ENCODE measurements around the gene UGT2B15.
"Not testable (repeated sequence)": the region's sequence is repeated elsewhere in the genome, so short reads cannot be mapped to it uniquely, and the experiment has no call there.

Gene UGT2B15

DNA sequence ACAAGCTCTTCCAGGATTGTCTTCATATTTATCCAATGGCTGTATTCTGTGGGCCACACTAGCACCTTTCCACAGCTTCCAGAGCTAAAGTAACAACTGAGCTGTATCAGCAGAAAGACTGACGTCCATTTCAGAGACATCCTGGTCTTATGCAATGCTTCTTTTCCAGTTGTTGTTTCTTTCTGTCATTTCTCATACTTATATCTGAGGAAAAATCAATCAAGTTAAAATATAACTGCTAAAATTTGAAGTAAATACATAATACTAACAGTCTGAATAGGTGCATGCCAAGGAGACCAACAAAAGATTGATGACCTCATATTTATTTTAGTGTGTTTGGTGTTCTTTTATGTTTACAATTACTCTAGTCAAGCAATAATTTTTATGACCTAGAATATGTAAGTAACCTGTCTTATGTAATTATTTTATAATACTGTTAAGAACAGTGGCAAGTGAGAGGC is at the start of gene UGT2B15:
TSS of gene UGT2B15 (minus strand) at position 174 of the 461 bp plus-strand sequence. CDS start at position 140, 34 bp downstream.
- DNase-seq (ENCODE audit: low read depth): not testable (repeated sequence)

DNA sequence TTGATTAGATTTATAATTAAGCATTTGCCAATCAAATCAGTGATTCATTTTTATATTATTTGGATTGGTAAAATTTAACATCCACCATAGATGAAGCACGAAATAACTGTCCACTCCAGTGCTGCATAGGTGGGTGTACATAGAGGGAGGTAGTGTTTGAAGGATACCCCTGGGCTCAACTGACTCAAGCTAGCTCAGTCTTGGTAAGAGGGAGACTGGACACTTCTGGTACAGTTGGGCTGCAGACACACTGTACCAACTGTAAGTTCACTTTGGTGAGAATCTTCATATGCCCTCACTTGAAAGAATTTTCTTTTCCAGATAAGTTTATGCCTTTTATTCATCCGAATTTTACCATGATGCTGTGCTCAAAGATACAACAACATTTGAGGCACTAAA is 48.6 kb upstream of the UGT2B15 start:
- DNase-seq (ENCODE audit: low read depth): no peak

DNA sequence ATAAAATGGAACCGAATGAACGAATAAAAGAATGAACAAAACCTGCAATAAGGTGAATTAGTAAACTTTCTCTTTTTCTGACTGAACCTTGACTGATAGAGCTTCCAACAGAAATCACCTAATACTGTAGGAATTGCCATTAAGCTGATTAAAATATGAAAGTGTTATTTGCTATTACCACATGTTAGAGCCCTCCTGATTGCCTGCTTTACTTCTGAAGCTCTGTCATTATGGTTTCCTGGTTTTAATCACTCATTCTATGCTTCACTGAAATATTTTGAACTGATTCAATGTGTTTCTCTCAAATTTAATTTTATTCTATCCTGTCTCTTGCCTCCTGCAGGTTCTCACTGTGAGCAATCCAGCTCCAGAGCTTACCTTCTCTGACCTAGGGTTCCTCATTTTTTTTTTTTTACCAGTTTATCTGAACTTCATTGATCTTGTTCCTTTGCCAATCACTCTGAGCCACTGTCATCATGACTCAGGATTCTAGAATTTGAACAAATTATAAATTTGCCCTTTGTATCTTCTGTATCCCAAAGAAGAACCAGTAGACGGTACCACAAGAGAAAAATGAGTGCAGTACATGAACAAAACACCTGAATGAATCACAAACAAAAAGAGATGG is 48.1 kb upstream of the UGT2B15 start:
- DNase-seq (ENCODE audit: low read depth): no peak

DNA sequence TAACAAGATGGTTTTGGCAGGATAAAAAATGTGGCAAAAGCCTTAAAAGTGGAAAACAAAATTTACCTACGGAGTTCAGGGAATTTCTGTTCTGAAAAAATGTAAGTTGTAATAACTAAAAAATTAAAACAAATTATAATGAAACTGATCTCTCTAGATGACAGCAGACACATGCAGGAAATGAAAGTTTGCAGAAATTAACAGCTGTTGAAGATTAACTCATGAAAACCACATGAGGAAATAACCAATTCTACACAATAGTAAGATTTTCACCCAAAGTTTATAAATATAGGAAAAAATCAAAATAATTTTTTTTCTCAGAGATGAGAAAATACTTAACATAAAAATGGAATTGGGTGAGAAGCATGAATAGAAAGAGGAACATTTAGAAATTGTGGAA is 47.5 kb upstream of the UGT2B15 start:
- DNase-seq (ENCODE audit: low read depth): no peak

DNA sequence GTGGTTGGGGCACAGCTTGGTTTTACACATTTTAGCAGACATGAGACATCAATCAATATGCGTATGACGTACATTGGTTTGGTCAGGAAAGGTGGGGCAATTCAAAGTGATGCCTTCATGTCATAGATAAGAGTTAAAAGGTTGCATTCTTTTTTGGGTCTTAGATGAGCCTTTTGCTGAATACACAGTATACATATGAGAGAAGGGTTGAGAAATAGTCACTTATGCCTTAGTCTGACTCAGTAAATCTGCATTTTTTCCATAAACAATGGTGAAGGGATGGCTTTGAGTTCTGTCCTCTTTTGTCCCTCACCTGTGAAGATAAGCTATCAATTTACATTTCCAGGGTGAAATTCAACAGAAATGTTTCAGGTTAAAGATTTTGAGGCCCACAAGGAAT is 43.9 kb upstream of the UGT2B15 start:
- DNase-seq (ENCODE audit: low read depth): no peak

DNA sequence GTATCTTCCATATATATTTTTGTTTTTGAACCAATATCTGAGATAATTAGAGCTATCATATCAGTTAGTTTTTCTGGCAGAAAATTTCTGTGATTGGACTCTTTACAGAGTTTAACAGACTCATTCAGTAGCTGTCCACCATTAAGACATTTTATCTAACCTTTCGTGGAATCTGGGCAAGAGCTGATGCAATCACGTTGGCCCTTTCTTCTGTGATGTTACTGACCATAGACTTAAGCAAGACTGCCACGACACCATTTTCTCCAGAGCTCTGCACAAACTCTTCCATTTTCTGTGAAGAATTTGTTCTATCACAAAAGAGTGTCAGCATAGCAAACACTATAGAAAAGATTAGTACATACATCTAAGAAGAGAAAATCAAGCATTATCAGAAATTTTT is 41.8 kb upstream of the UGT2B15 start:
- DNase-seq (ENCODE audit: low read depth): no peak

DNA sequence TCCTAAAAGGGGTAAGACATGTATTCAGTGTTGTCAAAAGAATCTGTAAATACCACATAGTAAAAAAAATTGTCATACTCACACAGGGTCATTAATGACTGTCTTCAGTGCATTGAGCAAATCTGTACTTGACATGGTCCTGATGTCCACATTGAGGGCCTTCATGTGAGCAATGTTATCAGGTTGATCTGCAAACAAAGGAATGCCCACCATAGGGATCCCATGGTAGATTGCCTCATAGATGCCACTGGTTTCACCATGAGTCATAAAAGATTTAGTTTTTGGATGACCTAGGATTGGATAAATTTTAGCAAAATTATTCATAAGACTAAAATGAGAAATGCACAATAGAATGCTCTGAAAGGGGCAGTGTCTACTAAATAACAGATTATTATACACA is 38.1 kb upstream of the UGT2B15 start:
- DNase-seq (ENCODE audit: low read depth): no peak

DNA sequence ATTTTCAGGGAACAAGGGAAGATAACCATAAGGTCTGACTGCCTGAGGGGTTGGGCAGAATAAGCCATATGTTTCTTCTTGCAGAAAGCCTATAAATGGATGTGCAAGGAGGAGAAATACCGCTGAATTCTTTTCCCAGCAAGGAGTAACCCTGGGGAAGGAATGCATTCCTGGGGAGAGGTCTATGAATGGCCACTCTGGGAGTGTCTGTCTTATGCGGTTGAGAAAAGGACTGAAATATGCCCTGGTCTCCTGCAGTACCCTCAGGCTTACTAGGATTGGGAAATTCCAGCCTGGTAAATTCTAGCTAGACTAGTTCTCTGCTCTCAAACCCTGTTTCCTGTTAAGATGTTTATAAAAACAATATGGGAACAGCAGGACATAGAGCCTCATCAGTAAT is 32.7 kb upstream of the UGT2B15 start:
- not testable (repeated sequence) for DNase-seq (ENCODE audit: low read depth)

DNA sequence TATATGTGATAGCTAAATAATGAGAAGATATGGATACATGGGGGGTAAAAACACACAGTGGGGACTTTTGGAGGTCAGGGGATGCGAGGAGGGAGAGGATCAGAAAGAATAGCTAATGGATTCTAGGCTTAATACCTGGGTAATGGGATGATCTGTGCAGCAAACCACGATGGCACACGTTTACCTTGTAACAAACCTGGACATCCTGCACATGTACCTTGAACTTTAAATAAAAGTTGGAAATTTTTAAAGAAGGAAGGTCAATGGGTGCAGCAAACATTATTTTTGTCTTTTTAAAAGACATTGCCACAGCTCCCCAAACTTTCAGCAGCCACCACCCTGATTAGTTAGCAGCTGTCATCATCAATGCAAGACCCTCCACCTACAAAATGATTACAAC is 29.7 kb upstream of the UGT2B15 start:
- no peak for DNase-seq (ENCODE audit: low read depth)

DNA sequence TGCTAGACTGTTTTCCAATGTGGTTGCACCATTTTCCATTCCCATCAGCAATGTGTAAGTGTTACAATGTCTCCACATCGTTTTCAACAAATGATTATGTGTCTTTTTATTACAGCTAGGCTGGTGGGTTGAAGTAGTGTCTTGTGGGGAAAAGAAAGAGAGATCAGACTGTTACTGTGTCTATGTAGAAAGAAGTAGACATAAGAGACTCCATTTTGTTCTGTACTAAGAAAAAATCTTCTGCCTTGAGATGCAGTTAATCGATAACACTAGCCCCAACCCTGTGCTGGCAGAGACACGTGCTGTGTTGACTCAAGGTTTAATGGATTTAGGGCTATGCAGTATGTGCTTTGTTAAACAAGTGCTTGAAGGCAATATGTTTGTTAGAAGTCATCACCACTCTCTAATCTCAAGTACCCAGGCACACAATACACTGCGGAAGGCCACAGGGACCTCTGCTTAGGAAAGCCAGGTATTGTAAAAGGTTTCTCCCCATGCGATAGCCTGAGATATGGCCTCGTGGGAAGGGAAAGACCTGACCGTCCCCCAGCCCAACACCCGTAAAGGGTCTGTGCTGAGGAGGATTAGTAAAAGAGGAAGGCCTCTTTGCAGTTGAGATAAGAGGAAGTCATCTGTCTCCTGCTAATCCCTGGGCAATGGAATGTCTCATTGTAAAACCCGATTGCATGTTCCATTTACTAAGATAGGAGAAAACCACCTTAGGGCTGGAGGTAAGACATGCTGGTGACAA is 23.0 kb upstream of the UGT2B15 start:
- no peak for DNase-seq (ENCODE audit: low read depth)

DNA sequence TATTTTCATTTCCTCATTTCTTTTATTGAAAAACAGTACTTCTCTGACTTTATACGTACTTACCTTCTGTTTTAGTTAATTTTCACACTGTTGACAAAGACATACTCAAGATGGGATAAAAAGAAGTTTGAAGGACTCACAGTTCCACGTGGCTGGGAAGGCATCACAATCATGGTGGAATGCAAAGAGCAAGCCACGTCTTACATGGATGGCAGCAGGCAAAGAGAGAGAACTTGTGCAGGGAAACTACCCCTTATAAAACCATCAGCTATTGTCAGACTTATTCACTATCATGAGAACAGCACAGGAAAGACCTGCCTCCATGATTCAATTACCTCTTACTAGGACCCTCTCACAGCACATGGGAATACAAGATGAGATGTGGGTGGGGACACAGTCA is 20.7 kb upstream of the UGT2B15 start:
- DNase-seq (ENCODE audit: low read depth): no peak

DNA sequence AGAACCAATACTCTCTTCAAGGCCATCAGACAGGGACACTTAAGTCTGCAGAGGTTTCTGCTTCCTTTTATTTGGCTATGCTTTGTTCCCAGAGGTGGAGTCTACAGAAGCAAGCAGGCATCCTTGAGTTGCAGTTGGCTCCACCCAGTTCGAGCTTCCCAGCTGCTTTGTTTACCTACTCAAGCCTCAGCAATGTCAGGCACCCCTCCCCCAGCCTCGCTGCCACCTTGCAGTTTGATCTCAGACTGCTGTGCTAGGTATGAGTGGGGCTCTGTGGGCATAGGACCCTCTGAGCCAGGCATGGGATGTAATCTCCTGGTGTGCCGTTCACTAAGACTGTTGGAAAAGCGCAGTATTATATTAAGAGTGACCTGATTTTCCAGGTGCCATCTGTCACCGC is 12.6 kb upstream of the UGT2B15 start:
- no peak for DNase-seq (ENCODE audit: low read depth)

DNA sequence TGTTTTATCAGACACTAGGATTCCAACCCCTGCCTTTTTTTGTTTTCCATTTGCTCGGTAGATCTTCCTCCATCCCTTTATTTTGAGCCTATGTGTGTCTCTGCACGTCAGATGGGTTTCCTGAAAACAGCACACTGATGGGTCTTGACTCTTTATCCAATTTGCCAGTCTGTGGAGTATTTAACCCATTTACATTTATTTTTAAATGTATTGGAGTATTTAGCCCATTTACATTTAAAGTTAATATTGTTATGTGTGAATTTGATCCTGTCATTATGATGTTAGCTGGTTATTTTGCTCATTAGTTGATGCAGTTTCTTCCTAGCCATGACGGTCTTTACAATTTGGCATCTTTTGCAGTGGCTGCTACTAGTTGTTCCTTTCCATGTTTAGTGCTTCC is 10.8 kb upstream of the UGT2B15 start:
- not testable (repeated sequence) for DNase-seq (ENCODE audit: low read depth)

DNA sequence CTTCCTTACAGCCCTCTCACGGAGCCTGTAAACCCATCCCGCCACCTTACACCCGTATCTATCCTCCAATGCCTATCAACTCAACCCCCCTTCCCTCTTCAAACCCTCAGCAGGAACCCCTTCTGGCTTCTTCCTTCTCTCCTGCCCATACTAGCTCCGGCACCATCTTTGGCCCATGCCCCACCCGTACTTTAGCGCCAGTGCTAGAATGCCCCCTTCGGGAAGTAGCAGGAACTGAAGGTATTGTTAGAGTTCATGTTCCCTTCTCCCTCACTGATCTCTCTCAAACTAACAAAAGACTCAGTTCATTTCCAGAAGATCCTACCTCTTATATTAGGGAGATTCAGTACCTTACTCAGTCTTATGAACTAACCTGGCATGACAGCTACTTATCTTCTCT is 2.7 kb upstream of the UGT2B15 start:
- no peak for DNase-seq (ENCODE audit: low read depth)

DNA sequence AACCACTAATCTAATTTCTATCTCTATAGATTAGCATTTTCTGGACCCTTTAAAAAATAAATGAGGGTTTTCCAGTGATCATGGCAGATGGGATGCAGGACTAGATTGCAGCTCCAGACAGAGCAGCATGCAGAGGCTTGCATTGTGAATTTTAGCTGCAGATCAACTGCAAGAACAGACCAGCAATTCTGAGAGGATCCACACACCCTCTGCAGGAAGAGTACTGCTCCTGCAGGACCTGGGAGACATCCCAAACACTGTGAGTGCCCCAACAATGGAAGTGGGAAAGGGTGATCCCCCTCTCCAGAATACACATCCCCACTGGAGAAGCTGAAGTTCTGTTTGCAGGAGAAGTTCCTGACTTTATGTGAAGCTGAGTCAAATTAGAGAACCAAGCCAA is 765 bp upstream of the UGT2B15 start:
- not testable (repeated sequence) for DNase-seq (ENCODE audit: low read depth)

DNA sequence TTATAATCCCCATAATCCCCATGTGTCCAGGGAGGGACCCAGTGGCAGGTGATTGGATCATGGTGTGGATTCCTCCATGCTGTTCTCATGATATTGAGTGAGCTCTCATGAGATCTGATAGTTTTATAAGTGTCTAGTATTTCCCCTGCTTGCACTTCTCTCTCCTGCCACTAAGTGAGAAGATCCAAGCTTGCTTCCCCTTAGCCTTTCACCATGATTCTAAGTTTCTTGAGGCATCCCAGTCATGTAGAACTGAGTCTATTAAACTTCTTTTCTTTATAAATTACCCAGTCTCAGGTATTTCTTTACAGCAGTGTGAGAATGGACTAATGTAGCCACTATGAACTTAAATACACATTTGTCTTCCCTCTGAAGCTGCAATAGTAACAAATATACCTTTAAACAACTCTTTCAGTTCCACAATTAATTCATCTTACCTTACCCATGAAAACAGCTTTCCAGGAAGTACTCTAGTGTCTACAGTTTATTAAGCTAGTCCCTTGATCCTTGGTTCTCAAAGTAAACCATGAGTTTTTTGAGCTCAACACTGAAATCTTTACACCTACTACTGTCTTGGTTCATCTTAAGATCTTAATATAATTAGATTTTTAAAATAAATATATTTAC is 1.8 kb downstream of the UGT2B15 start:
- not testable (repeated sequence) for DNase-seq (ENCODE audit: low read depth)

DNA sequence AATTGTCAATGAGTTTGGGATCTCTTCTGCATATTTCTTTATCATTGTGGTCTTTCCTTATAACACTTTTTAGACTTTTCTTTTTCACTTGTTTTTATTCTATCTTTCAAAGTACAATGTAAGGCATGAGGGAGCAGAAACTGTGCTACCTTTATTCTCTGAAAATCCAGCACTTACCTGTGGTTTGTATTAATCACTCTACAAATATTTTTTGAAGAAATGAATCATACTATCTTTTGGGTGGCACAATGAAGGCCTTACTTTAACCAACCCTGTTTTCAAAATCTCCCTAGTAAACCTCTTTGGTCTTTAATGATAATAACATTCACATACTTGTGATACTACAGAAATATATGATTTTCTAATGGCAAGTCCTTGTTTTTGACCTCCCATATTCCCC is 2.9 kb downstream of the UGT2B15 start:
- not testable (repeated sequence) for DNase-seq (ENCODE audit: low read depth)

DNA sequence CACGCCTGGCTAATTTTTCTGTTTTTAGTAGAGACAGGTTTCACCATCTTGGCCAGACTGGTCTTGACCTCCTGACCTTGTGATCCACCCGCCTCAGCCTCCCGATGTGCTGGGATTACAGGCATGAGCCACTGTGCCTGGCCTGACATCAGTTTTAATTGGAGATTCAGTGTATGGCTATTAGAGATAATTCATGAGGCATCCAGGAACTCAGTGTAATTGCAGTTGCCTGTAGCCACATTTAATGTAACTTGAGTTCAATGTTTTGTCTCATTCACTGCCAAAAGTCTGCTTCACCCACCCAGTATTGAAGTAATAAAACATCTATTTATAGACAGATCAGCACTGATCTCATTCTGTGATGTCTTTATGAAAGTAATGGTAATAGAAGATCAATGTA is 5.7 kb downstream of the UGT2B15 start:
- DNase-seq (ENCODE audit: low read depth): not testable (repeated sequence)

DNA sequence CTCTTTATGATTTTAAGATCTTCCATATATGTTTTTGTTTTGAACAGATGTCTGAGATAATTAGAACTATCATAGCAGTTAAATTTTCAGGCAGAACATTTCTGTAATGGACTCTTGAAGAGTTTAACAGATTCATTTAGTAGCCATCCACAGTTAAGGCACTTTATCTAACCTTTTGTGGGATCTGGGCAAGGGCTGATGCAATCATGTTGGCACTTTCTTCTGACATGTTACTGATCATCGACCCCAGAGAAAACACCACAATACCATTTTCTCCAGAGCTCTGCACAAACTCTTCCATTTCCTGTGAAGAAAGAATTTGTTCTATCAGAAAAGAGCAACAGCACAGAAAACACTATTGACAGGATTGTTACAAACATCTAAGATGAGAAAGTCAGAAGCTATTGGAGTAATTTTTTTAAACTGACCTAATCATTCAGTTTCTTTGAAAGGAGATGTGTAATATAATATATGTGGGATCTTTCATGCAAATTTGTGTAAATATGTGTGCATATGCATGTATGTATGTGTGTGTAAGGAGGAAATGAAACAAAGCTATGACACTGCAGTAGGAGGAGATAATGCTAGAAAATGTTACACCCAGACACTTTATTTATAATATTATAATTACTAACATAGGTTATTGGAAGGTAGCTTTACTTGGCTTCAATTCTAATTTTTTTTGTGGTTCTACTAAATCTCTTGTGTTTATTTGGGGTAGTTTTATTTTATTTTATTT is 7.4 kb downstream of the UGT2B15 start:
- DNase-seq (ENCODE audit: low read depth): not testable (repeated sequence)

DNA sequence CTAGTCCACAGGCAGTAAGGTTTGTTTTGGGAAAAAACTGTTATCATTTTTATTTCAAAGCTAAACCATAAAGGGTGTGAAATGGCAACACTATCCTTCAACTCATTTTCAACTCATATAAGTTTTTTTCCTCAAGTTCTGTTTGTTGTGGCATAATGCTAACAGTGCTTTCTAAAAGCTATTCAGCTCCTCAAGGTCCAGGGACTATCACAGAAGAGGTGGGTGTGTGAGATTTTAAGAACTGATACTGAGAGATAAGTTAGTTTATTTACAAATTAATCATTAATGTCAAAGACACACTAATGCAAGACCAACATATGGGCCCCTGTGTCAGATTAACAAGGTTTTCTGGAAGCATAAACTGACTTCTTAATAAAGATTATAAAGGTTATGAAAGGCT is 11.8 kb downstream of the UGT2B15 start:
- DNase-seq (ENCODE audit: low read depth): no peak

DNA sequence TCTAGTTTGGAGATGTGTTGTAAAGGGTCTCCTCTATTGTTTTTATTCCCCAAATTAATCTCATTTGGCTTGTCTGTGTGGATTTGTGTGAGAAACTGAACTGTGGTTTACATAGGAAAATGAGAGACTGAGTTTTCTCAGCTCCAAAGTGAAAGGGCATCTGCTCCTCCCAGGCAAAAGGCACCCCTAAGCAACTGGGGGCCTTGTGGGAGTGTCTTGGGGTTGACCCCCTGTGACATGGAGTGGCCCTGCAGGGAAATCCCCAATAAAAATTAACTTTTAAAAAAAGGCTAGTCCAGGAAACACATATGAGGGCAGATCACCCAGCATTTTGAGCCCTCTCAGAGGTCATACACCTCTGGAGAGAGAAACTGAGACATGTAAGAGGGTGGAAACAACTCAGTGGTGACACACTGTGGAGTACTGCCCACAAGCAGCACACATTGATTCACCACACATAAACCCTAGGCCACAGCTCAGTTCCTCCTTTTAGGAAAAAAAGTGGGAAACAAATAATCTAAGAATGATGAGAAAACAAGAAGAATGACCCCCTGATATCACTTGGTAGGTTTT is 13.3 kb downstream of the UGT2B15 start:
- DNase-seq (ENCODE audit: low read depth): not testable (repeated sequence)

DNA sequence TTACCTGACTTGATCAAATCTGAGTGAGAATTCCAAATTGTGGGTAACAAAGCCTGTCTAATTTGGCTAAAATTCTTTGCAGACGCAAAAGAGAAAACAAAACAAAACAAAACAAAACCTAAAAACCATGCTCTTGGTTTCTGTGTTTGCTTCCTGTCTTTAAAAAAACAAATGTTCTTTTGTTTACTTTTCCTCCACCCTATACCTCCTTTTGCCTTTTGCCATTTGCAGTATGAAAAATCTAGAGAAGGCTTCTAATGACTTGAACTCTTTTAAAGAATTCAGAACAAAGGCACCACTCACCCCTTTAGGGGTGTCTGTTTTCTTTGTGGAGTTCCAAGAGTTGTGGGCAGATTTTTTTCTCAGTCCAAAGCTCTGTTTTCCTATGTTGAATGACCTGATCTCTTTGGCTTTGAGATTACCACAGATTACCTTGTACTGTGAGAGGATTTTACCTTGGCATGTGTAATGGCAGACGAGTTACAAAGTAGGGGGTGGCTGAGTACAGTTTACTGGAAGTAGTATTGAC is 13.9 kb downstream of the UGT2B15 start:
- not testable (repeated sequence) for DNase-seq (ENCODE audit: low read depth)
